Measurements from ENCODE around the gene CRX. TPM values are rescaled to one million over a fixed set of nuclear protein-coding genes. Genes with fewer than 3 reads are reported as not detected.

CRX gene
- total RNA-seq, 1 donor from 2014 or later = not detected

- TF ChIP-seq CTCF (IDR thresholded peaks at IDR 0.05; ENCODE audit: insufficient read depth, low read length, poor library complexity, severe bottlenecking) = no peak
- DNase-seq (ENCODE audit: low read depth) = no peak
- H3K36me3 ChIP-seq (ENCODE audit: control insufficient read depth, insufficient read depth, low read length) = no peaks in the 10 kb centered on the region
- no peaks in the 10 kb centered on the region for H3K27me3 ChIP-seq (ENCODE audit: control insufficient read depth, insufficient read depth, low read length)
- no peak overlapping the region for H3K4me3 ChIP-seq (ENCODE audit: low read depth, low read length)
These were observed 70.4 kb downstream of the CRX start for GRCh38 chr19:47891923-47892666.

Other genes with a start within 250 kb of the CRX start
- gene ZNF541, start 248.8 kb upstream of the CRX start, total RNA-seq = not detected in 2 replicates
- 11.2 and 13.8 TPM in 2 replicates for gene BICRA, start 212.8 kb upstream of the CRX start, total RNA-seq
- gene EHD2, start 108.5 kb upstream of the CRX start, total RNA-seq = 32.5 and 37.4 TPM in 2 replicates
- 358 and 380 TPM in 2 replicates for gene NOP53, start 76.4 kb upstream of the CRX start, total RNA-seq
- gene SELENOW, start 43.2 kb upstream of the CRX start, total RNA-seq = 166 and 233 TPM in 2 replicates
- gene TPRX1, start 17.4 kb upstream of the CRX start, total RNA-seq = not detected in 2 replicates
- gene TPRX2, start 37.3 kb downstream of the CRX start, total RNA-seq = not detected in 2 replicates
- gene SULT2A1, start 64.4 kb downstream of the CRX start, total RNA-seq = not detected in 2 replicates
- gene BSPH1, start 170.2 kb downstream of the CRX start, total RNA-seq = not detected in 2 replicates
- not detected in 2 replicates for gene ELSPBP1, start 172.7 kb downstream of the CRX start, total RNA-seq
- not detected in 2 replicates for gene CABP5, start 222.1 kb downstream of the CRX start, total RNA-seq

Measured in kidney epithelial cell (primary cell).